Measurements from ENCODE around the gene RETREG3. TPM values are rescaled to one million over a fixed set of nuclear protein-coding genes. Genes with fewer than 3 reads are reported as not detected.

The RETREG3 gene
- total and polyA plus RNA-seq, 9 of the 15 experiments (the other 6 are each of a cell fraction or from before 2014, with no cell fraction given) = 4.1 to 39.0 (median 16.9) TPM

- TF ChIP-seq ZBTB5 (IDR thresholded peaks at IDR 0.05) = no peak
- TF ChIP-seq CC2D1A (IDR thresholded peaks at IDR 0.05) = no peak
- no peak for TF ChIP-seq TEAD4 (IDR thresholded peaks at IDR 0.05; ENCODE audit: low read length)
- no peak for TF ChIP-seq TEAD4 (CRISPR knock-in tag; IDR thresholded peaks at IDR 0.05; ENCODE audit: borderline replicate concordance)
- TF ChIP-seq NELFE (IDR thresholded peaks at IDR 0.05; ENCODE audit: insufficient read depth, insufficient read length) = no peak
- no peak for TF ChIP-seq ZNF77 (CRISPR knock-in tag; IDR thresholded peaks at IDR 0.05)
- TF ChIP-seq RFX7 (CRISPR knock-in tag; IDR thresholded peaks at IDR 0.05) = no peak
- TF ChIP-seq, protein P1, sequence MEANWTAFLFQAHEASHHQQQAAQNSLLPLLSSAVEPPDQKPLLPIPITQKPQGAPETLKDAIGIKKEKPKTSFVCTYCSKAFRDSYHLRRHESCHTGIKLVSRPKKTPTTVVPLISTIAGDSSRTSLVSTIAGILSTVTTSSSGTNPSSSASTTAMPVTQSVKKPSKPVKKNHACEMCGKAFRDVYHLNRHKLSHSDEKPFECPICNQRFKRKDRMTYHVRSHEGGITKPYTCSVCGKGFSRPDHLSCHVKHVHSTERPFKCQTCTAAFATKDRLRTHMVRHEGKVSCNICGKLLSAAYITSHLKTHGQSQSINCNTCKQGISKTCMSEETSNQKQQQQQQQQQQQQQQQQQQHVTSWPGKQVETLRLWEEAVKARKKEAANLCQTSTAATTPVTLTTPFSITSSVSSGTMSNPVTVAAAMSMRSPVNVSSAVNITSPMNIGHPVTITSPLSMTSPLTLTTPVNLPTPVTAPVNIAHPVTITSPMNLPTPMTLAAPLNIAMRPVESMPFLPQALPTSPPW (CRISPR knock-in tag; IDR thresholded peaks at IDR 0.05) = peak; percentile 62
- TF ChIP-seq, protein P2, sequence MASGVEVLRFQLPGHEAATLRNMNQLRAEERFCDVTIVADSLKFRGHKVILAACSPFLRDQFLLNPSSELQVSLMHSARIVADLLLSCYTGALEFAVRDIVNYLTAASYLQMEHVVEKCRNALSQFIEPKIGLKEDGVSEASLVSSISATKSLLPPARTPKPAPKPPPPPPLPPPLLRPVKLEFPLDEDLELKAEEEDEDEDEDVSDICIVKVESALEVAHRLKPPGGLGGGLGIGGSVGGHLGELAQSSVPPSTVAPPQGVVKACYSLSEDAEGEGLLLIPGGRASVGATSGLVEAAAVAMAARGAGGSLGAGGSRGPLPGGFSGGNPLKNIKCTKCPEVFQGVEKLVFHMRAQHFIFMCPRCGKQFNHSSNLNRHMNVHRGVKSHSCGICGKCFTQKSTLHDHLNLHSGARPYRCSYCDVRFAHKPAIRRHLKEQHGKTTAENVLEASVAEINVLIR (CRISPR knock-in tag; IDR thresholded peaks at IDR 0.05) = no peak
- no peak for TF ChIP-seq CBX2 (IDR thresholded peaks at IDR 0.05; ENCODE audit: insufficient read depth, low read length, poor library complexity, severe bottlenecking)
- TF ChIP-seq, protein P3, sequence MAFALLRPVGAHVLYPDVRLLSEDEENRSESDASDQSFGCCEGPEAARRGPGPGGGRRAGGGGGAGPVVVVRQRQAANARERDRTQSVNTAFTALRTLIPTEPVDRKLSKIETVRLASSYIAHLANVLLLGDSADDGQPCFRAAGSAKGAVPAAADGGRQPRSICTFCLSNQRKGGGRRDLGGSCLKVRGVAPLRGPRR (CRISPR knock-in tag; IDR thresholded peaks at IDR 0.05) = 0 out of 2 replicates have a peak, but pooled peaks have one; percentile 36
- no peak for TF ChIP-seq HMG20A (CRISPR knock-in tag; conservative IDR thresholded peaks at IDR 0.05)
- no peak for TF ChIP-seq SMC3 (conservative IDR thresholded peaks at IDR 0.05; ENCODE audit: insufficient read depth, low read depth, low read length)
- TF ChIP-seq HCFC1 (IDR thresholded peaks at IDR 0.05; ENCODE audit: low read depth, low read length) = peak; percentile 41; the same call in 1 of the 2 replicates
- TF ChIP-seq NONO (IDR thresholded peaks at IDR 0.05; ENCODE audit: low read depth in 2 of 2, low read length in 1 of 2) = peak in 1 of 2 experiments; percentile 82; a peak in 3 of 4 replicates
- TF ChIP-seq ZBTB11 (CRISPR knock-in tag; IDR thresholded peaks at IDR 0.05) = peak in 2 of 3 experiments; percentile 66 to 86; a peak in 3 of 6 replicates
- TF ChIP-seq ZKSCAN3 (CRISPR knock-in tag; IDR thresholded peaks at IDR 0.05) = no peak
- no peak for TF ChIP-seq NFRKB (IDR thresholded peaks at IDR 0.05; ENCODE audit: low read depth)
These were observed 72.6 kb downstream of the RETREG3 start (continued) for GRCh38 chr17:42536372-42537155.
